Epithelial cell of prostate (primary cell): ENCODE measurements around the gene CETN1.

Experiments
- DNase-seq: peaks from one replicate; pipeline ENCODE4 v3.0.0-alpha.2; 2011; ENCODE audit warnings: low read depth, low spot score
- H3K27ac ChIP-seq: fragments of 450-650 bp; 2 replicates; pipeline ENCODE4 v1.5.1; 2017; ENCODE audit warnings: mild to moderate bottlenecking

Gene CETN1

DNA sequence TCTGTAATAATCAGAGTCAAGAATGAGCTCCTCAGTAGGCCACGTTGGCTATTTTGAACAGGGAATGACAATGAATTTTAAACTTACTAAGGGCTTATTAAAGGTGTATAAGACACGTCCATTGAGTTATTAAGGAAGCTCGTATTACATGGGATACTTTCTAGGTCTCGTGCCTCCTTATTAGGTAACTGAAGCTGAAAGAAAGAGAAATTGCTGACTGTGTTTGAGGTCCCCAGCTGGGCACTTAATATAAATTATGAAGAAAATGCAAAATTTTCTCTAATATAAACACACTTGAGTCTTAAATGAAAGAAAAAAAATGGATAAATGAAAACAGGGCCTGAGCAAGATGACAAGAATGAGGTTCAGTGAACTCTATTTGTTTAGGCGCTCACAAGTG, 38.4 kb downstream of the CETN1 start:
- no peak for DNase-seq

GRCh38 chr18:621291-622043, 41.3 kb downstream of the CETN1 start:
- no peak for DNase-seq
- no peak overlapping the region for H3K27ac ChIP-seq

More for the DNA sequence above, 38.4 kb downstream of the CETN1 start:
- H3K27ac ChIP-seq: no peak overlapping the region

GRCh38 chr18:622289-622688, 42.1 kb downstream of the CETN1 start:
- DNase-seq: no peak

GRCh38 chr18:623761-624620, 43.8 kb downstream of the CETN1 start:
- no peak for DNase-seq

More at GRCh38 chr18:622289-622688, 42.1 kb downstream of the CETN1 start:
- no peak overlapping the region for H3K27ac ChIP-seq

DNA sequence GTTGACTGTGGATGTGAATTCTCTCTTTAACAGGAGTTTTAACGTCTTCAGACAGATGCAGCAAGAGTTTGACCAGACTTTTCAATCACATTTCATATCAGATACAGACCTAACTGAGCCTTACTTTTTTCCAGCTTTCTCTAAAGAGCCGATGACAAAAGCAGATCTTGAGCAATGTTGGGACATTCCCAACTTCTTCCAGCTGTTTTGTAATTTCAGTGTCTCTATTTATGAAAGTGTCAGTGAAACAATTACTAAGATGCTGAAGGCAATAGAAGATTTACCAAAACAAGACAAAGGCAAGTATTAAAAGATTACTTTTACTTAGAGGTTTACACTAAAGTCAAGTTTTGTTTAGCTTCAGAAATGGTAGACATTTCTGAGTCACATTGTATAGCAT, 47.1 kb downstream of the CETN1 start:
- no peak for DNase-seq
- H3K27ac ChIP-seq: no peak overlapping the region

More at GRCh38 chr18:623761-624620, 43.8 kb downstream of the CETN1 start:
- no peak overlapping the region for H3K27ac ChIP-seq

DNA sequence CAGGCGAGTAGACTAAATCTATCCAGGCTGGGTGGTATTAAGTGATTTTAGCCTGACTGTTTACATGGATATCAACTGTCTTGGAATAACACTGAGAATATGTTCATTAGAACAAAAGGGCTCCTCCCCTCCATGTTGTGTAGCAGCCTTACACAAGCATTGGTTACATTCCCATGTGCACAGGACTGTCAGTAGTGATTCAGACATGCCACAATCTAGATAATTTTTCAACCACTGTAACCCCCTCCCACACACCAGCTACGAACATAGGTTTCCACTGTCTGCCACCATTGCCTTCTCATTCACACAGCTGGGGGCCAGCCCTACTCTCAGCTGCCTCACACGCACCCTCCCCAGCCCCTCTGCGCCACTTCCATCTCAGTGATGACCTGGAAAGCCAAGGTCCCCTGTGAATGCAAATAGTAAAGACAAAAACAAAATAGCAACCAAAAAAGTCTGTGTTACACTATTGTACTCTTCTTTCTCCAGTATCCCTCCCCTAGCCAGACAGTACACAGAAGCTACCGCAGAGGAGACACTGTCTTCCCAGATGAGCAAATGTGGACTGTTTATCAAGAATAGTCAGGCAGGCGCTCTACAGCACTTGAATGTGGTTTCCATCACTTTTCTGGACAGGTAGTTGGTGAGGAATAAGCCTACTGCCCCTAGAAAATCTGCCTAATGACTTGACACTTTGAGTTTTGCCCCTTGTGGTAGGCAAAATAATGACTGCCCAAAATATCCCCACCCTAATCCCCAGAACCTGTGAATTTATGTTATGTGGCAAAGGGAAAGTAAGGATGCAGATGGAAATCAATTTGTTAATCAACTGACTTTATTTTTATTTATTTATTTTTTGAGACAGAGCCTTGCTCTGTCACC, 49.3 kb downstream of the CETN1 start:
- DNase-seq: no peak
- no peak overlapping the region for H3K27ac ChIP-seq

DNA sequence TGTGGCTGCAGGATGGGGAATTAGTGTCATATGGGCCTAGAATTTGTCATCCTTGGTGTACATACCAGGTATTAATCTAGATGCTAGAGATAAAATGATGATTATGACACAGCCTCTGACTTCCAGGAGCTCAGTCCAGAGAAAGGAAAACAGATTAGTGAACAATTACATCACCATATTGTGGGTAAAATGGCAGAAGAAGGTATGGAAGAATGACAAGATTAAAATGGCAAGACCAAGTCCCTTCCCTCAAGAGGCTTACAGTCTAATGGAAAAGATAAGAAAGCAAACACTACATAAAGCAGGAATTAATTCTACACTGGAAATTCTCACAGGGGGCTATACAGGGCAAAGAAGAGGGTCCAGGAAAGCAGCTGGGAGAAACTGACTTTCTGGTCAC, 51.4 kb downstream of the CETN1 start:
- H3K27ac ChIP-seq: no peak overlapping the region
- no peak for DNase-seq
